ENCODE measurements around the gene DNAH2. TPM values are rescaled to one million over a fixed set of nuclear protein-coding genes. Genes with fewer than 3 reads are reported as not detected.

The DNAH2 gene
- total and polyA plus RNA-seq, 2 of the 13 experiments (the other 11 are each of a cell fraction or from before 2014, with no cell fraction given) = not detected

DNA sequence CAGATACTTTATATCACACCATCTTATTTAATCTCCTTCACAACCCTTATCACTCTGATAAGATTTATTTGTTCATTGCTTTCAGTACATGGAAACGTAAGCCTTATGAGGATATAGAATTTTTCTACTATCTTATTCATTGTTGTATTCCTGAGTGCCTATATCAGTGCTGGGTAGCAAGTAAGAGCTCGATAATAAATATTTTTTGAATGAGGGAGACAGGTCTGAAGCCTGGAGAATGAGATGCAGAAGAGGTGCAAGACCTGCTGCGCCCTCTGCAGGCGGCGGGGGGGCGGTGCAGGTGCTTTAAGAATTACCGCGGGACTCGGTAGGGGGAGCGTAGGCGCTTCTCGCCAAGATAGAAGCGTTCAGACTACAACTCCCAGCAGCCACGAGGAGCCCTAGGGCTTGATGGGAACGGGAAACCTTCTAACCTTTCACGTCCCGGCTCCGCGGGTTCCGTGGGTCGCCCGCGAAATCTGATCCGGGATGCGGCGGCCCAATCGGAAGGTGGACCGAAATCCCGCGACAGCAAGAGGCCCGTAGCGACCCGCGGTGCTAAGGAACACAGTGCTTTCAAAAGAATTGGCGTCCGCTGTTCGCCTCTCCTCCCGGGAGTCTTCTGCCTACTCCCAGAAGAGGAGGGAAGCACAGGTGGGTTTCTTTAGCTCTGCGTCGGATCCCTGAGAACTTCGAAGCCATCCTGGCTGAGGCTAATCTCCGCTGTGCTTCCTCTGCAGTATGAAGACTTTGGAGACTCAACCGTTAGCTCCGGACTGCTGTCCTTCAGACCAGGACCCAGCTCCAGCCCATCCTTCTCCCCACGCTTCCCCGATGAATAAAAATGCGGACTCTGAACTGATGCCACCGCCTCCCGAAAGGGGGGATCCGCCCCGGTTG lies 29.4 kb upstream of the DNAH2 start, which contains the start of gene WRAP53 (continued):
- TF ChIP-seq E2F2 (CRISPR knock-in tag; IDR thresholded peaks at IDR 0.05; ENCODE audit: borderline replicate concordance) (no peak), POLR2A (IDR thresholded peaks at IDR 0.05; ENCODE audit: insufficient read depth in 1 of 2, low read depth in 2 of 2, low read length in 2 of 2) (peak; percentile 79 to 83), ARHGAP35 (CRISPR knock-in tag; IDR thresholded peaks at IDR 0.05; ENCODE audit: borderline replicate concordance) (0 out of 2 replicates have a peak, but pooled peaks have one; percentile 42), NFYC (CRISPR knock-in tag; IDR thresholded peaks at IDR 0.05) (peak; percentile 80), NR3C1 (CRISPR knock-in tag; IDR thresholded peaks at IDR 0.05) (no peak), ZC3H13 (CRISPR knock-in tag; IDR thresholded peaks at IDR 0.05) (0 out of 2 replicates have a peak, but pooled peaks have one; percentile 48), RARA (CRISPR knock-in tag; IDR thresholded peaks at IDR 0.05) (no peak), SNAI1 (CRISPR knock-in tag; IDR thresholded peaks at IDR 0.05; ENCODE audit: borderline replicate concordance) (no peak), ZNF441 (CRISPR knock-in tag; IDR thresholded peaks at IDR 0.05; ENCODE audit: borderline replicate concordance) (no peak), ZBTB21 (CRISPR knock-in tag; IDR thresholded peaks at IDR 0.05) (no peak), GATA4 (IDR thresholded peaks at IDR 0.05; ENCODE audit: borderline replicate concordance, low read depth) (no peak), NR2F2 (IDR thresholded peaks at IDR 0.05; ENCODE audit: borderline replicate concordance, low read depth) (peak; percentile 72; the same call in 1 of the 2 replicates), ZNF225 (CRISPR knock-in tag; IDR thresholded peaks at IDR 0.05) (no peak), ZNF496 (CRISPR knock-in tag; IDR thresholded peaks at IDR 0.05; ENCODE audit: insufficient replicate concordance) (no peak), POLR2G (IDR thresholded peaks at IDR 0.05; ENCODE audit: low read depth, low read length) (peak; percentile 87), ZMAT3 (CRISPR knock-in tag; conservative IDR thresholded peaks at IDR 0.05) (no peak), ZNF878 (CRISPR knock-in tag; IDR thresholded peaks at IDR 0.05) (peak; percentile 82; the same call in 1 of the 2 replicates), NCOA2 (CRISPR knock-in tag; IDR thresholded peaks at IDR 0.05) (no peak), ZNF574 (CRISPR knock-in tag; IDR thresholded peaks at IDR 0.05) (peak; percentile 88), ZEB1 (IDR thresholded peaks at IDR 0.05; ENCODE audit: insufficient replicate concordance, low read depth) (peak; percentile 18), KDM5B (CRISPR knock-in tag; IDR thresholded peaks at IDR 0.05; ENCODE audit: borderline replicate concordance) (no peak), RBAK (CRISPR knock-in tag; IDR thresholded peaks at IDR 0.05) (no peak), TBX2 (CRISPR knock-in tag; IDR thresholded peaks at IDR 0.05; ENCODE audit: borderline replicate concordance) (peak; percentile 21; the same call in 1 of the 2 replicates)
- TF ChIP-seq, protein P1, sequence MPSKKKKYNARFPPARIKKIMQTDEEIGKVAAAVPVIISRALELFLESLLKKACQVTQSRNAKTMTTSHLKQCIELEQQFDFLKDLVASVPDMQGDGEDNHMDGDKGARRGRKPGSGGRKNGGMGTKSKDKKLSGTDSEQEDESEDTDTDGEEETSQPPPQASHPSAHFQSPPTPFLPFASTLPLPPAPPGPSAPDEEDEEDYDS (CRISPR knock-in tag; IDR thresholded peaks at IDR 0.05) = peak; percentile 67
- TF ChIP-seq, protein P2, sequence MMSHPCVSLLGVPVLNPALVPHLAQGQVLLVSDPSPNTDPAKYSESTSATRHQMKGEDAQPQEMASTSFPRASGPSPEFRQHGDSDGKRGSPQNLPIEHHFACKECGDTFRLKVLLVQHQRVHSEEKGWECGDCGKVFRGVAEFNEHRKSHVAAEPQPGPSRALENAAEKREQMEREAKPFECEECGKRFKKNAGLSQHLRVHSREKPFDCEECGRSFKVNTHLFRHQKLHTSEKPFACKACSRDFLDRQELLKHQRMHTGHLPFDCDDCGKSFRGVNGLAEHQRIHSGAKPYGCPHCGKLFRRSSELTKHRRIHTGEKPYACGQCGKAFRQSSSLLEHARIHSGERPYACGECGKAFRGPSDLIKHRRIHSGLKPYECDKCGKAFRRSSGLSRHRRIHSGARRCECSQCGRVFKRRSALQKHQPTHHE (CRISPR knock-in tag; IDR thresholded peaks at IDR 0.05; ENCODE audit: borderline replicate concordance) = no peak
